HG02884 (cell line): ENCODE results near the gene PRRC2B.
"Not testable (repeated sequence)": the region's sequence is repeated elsewhere in the genome, so short reads cannot be mapped to it uniquely, and the experiment has no call there.

Experiments used
- ATAC-seq: cut with Tn5 transposase; IDR thresholded peaks from one replicate; pipeline ENCODE4 v1.9.1; 2021; ENCODE audit warnings: mild to moderate bottlenecking, moderate library complexity; ENCODE audit not compliant: unreplicated experiment

The PRRC2B gene

DNA sequence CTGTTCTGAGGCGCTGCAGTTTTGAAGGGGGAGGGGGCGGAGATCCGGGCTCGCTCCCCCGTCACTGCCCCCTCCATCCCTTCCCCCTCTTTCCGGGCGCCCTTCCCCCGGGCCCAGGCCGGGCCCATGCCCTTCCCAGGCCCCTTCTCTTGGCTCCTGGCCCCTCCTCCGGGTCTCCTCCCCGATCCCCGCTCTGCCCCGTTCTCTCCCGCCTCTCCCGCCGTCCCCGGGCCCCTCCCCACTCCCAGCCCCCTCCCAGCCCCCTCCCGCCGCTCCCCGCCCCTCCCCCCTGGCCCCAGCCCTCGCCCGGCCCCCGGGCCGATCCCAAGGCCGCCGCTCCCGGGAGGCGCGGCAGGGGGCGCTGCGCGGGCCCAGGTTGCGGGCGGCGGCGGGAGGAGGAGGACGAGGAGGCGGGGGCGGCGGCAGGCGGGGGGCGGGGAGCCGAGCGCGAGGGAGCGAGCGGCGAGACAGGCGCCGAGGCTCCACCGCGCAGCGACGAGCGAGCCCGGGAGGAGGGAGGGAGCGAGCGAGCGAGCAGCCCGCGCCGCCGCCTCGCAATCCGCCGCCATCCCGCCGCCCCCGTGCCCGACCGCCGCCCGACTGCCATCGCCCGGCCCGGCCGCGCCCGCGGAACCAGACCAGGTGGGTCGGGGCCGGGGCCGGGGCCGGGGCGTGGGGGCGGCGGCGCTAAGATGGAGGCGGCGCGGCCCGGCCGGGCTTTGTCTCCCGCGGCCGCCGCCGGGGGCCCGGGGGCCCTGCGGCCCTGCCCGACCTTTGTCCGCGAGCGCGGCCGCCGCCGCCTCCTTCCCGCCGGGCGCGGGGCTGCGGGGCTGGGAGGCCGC lies at the start of gene PRRC2B:
Gene PRRC2B (plus strand): TSS at position 465 of the 842 bp plus-strand sequence. CDS start 36,059 bp downstream, outside the sequence.
- peak; percentile 40 for ATAC-seq

DNA sequence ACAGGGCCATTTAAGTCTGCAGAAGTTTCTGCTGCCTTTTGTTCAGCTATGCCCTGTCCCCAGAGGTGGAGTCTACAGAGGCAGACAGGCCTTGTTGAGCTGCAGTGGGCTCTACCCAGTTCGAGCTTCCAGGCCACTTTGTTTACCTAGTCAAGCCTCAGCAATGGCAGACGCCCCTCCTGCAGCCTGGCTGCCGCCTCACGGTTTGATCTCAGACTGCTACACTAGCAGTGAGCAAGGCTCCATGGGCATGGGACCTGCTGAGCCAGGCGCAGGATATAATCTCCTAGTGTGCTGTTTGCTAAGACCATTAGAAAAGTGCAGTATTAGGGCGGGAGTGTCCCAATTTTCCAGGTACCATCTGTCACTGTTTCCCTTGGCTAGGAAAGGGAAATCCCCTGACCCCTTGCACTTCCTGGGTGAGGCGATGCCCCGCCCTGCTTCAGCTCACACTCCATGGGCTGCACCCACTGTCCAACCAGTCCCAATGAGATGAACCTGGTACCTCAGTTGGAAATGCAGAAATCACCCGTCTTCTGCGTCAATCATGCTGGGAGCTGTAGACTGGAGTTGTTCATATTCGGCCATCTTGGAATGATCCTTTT lies 48.9 kb upstream of the PRRC2B start:
- not testable (repeated sequence) for ATAC-seq

GRCh38 chr9:131346559-131346958 lies 47.3 kb upstream of the PRRC2B start:
- no peak for ATAC-seq

GRCh38 chr9:131347376-131348020 lies 46.4 kb upstream of the PRRC2B start:
- ATAC-seq: no peak

- no peak for ATAC-seq
Measured at GRCh38 chr9:131348631-131349521, 45.0 kb upstream of the PRRC2B start.

DNA sequence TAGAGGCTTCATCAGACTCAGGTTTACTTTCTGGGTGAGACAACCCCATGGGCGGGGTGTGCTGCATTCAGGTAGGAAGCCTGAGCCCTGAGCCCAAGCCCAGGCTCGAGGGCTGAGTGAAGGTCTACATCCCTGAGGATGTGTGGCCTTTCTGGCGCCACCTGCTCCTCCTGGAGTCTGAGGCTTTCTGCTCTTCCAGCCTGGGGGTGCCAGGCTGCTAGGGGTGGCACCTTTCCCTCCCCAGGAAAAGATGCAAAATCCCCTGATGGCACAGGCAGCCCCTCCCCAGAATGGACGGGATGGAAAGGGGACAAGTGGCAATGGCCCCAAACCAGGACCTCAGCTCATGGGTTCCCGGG lies 44.4 kb upstream of the PRRC2B start:
- no peak for ATAC-seq

GRCh38 chr9:131349881-131350563 lies 43.9 kb upstream of the PRRC2B start:
- no peak for ATAC-seq

DNA sequence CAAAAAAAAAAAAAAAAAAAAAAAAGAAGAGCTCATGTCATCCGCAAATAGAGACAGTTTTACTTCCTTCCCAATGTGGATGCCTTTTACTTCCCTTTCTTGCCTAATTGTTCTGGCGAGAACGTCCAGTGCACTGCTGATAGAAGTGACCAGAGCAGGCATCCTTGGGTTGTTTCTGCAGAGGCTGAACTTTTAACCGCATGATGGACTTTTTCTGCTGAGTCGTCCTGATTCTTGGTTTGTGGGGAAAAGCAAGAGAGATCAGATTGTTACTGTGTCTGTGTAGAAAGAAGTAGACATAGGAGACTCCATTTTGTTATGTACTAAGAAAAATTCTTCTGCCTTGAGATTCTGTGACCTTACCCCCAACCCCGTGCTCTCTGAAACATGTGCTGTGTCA lies 37.4 kb upstream of the PRRC2B start:
- ATAC-seq: not testable (repeated sequence)

- no peak for ATAC-seq
Measured at GRCh38 chr9:131358556-131358955, 35.3 kb upstream of the PRRC2B start.

DNA sequence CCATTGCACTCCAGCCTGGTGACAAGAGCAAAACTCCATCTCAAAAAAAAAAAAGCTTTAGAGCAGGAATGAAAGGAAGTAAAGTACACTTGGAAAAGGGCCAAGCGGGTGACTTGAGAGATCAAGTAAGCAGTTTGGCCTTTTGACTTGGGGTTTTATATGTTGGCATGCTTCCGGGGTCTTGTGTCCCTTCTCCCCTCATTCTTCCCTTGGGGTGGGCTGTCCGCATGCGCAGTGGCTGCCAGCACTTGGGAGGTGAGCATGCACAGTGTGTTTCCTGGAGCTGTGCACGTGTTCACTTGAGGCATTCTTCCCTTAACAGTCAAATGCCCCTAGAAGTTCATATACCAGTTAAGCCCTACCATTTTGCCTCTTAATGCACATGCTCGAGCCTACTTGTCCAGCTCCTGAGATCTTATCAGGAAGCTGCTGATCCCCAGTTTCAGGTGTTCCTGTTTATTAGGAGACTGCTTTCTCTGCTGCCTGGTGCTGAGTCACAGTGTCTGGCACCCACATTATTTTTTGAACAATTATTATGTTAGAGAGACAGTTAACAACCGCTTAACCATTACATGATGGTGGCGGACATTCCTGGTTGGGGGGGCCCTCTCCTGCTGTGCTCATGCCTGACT lies 32.6 kb upstream of the PRRC2B start:
- no peak for ATAC-seq

- no peak for ATAC-seq
Measured at GRCh38 chr9:131365546-131365945, 28.3 kb upstream of the PRRC2B start.

- no peak for ATAC-seq
Measured at GRCh38 chr9:131366761-131367401, 27.0 kb upstream of the PRRC2B start.

- no peak for ATAC-seq
Measured at GRCh38 chr9:131367450-131367849, 26.4 kb upstream of the PRRC2B start.

- no peak for ATAC-seq
Measured at GRCh38 chr9:131370638-131371037, 23.2 kb upstream of the PRRC2B start.

DNA sequence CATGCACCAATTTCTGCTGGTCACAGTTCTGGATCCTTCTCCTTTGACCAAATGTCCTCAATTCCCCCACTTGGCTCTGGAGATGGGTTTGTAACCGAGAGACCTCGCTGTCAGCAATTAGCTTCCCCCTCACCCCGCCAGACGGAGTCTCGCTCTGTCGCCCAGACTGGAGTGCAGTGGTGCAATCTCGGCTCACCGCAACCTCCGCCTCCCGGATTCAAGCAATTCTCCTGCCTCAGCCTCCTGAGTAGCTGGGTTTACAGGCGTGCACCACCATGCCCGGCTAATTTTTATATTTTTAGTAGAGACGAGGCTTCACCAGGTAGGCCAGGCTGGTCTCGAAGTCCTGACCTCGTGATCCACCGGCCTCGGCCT lies 21.3 kb upstream of the PRRC2B start:
- ATAC-seq: not testable (repeated sequence)

GRCh38 chr9:131374638-131375037 lies 19.2 kb upstream of the PRRC2B start:
- not testable (repeated sequence) for ATAC-seq

GRCh38 chr9:131379056-131379455 lies 14.8 kb upstream of the PRRC2B start:
- no peak for ATAC-seq

- no peak for ATAC-seq
Measured at GRCh38 chr9:131382850-131383729, 10.8 kb upstream of the PRRC2B start.
